Measurements from ENCODE around the gene KIF2C.

- TF ChIP-seq CTCF (IDR thresholded peaks at IDR 0.05; ENCODE audit: low read length) (no peak), EZH2 (optimal IDR thresholded peaks at IDR 0.05; ENCODE audit: low read depth, low read length) (no peak), EZH2phosphoT487 (IDR thresholded peaks at IDR 0.05; ENCODE audit: low read length) (no peak)
These were observed 17.8 kb downstream of the KIF2C start for GRCh38 chr1:44757420-44757819.

Measured in MM.1S (cell line).